ENCODE results near the gene KCNQ5.

DNA sequence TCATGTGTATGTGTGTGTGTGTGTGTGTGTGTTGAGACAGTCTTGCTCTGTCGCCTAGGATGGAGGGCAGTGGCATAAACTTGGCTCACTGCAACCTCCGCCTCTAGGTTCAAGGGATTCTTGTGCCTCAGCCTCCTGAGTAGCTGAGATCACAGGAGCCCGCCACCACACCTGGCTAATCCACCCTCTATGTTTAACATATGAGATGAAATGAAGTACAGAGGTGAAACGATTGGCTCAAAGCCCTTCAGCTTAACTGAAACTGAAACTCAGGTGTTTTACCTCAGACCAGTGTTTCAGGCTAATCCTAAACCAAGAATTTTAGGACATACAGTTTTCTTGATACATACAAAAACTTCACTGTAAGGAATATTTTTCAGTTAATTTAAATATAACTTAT, 167.3 kb downstream of the KCNQ5 start:
- TF ChIP-seq, protein P1, sequence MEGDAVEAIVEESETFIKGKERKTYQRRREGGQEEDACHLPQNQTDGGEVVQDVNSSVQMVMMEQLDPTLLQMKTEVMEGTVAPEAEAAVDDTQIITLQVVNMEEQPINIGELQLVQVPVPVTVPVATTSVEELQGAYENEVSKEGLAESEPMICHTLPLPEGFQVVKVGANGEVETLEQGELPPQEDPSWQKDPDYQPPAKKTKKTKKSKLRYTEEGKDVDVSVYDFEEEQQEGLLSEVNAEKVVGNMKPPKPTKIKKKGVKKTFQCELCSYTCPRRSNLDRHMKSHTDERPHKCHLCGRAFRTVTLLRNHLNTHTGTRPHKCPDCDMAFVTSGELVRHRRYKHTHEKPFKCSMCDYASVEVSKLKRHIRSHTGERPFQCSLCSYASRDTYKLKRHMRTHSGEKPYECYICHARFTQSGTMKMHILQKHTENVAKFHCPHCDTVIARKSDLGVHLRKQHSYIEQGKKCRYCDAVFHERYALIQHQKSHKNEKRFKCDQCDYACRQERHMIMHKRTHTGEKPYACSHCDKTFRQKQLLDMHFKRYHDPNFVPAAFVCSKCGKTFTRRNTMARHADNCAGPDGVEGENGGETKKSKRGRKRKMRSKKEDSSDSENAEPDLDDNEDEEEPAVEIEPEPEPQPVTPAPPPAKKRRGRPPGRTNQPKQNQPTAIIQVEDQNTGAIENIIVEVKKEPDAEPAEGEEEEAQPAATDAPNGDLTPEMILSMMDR (IDR thresholded peaks at IDR 0.05), result no peak
- TF ChIP-seq POLR2A (IDR thresholded peaks at IDR 0.05), result no peak
